ENCODE results near the gene SLC36A1.

GRCh38 chr5:151491062-151491461 is 43.7 kb downstream of the SLC36A1 start:
- TF ChIP-seq POLR2A (IDR thresholded peaks at IDR 0.05): no peak
- TF ChIP-seq CTCF (IDR thresholded peaks at IDR 0.05): no peak
